NK-92 (cell line): ENCODE measurements around the gene CELSR1.
"Not testable (repeated sequence)": the region's sequence is repeated elsewhere in the genome, so short reads cannot be mapped to it uniquely, and the experiment has no call there.

Source experiments
- DNase-seq: peaks from one replicate; lab custom pipeline; 2025; ENCODE audit not compliant: unreplicated experiment; lab: John Stamatoyannopoulos, UW

The CELSR1 gene

GRCh38 chr22:46533070-46533833 lies 4.2 kb downstream of the CELSR1 start:
- no peak for DNase-seq

DNA sequence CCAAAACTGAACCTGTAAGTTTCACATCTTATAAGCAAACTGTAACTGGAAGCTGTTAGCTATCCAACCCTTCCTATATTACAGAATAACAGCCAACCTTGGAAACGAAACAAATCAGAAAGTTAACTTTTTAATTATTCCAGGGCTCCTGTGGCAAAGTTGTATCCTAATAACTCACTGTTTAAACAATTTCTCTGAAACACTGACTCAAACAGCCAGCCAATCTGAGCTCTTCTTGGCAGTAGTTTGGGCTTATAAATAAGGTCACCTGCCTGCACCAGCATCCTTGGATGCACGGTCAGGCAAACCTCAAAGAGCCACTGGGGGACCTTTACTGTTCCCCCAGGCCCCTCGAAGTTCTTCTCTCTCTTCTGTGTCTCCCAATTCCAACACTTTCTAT lies 5.0 kb downstream of the CELSR1 start:
- DNase-seq, result no peak

DNA sequence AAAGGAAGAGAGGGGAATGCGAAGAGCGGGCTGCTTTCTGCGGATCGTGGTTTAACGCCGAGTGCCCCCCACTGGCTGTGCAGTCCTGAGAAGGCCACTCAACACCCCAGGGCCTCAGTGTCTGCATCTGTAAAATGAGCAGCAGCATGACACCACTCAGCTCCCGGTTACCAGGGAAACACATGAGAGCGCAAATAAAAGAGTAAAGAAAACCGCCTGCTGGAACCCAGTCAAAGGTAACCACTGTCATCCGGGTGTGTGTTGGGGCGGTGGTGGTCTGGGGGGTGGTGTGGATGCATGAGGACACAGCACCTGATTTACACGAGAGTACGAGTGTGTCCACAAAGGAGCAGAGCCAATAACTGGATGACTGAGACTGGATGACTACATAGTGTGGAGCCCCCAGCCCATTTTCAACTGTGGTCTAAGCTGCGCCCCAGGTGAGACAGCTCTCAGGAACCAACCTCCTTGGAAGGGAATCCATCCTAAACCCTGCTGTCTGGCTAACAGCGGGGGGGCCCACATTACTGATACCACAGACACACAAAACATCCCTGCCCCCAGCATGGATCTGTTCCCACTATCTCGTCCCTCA lies 5.7 kb downstream of the CELSR1 start:
- DNase-seq, result no peak

DNA sequence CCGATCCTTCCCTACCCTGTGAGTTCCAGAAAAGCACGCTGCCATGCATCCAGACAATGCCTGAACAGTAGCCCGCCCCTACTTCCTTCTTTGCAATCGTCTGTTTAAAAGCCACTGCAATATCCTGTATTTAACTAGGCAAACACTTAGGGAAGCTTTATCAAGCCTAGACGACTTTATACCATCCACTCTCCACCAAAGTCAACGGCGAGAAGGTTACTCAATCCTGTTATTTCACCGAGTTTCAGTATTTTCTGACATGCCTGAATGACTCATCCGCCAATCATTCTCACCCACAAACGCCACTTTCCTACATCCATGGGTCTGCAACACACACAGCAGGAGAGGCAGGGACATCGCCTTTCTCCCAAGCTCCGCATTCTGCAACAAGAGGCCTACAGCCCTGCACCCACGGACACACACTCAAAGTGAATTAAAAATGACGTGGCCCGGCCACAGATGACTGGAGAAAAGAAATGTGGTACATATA lies 9.3 kb downstream of the CELSR1 start:
- no peak for DNase-seq

DNA sequence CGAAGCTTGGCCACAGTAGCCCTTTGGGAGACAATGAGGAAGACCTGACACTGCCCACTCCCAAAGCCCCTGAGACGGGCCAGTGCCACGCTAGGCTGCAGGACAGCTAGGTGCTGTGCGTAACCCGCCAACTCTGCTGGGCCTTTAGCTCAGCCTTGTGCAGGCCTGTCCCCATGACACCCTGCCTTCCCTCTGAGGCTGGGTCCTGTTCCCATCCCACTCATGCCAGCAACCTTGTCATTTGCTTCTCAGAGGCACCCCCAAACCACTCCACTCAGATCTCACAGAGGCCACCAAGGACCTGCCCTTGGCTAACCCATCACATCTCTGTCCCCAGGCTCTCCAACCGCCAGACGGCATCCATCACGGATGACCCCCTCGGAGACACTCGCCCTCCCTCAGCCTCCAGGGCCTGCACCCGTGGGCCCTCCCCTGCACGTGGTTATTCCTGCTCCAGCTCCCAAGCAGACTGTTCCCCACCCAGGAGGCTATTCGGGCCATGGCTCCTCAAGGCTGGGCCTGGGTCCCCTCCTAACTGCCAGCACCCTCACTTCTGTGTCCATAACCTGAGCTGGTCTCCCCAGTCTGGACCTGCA lies 11.1 kb downstream of the CELSR1 start:
- no peak for DNase-seq

DNA sequence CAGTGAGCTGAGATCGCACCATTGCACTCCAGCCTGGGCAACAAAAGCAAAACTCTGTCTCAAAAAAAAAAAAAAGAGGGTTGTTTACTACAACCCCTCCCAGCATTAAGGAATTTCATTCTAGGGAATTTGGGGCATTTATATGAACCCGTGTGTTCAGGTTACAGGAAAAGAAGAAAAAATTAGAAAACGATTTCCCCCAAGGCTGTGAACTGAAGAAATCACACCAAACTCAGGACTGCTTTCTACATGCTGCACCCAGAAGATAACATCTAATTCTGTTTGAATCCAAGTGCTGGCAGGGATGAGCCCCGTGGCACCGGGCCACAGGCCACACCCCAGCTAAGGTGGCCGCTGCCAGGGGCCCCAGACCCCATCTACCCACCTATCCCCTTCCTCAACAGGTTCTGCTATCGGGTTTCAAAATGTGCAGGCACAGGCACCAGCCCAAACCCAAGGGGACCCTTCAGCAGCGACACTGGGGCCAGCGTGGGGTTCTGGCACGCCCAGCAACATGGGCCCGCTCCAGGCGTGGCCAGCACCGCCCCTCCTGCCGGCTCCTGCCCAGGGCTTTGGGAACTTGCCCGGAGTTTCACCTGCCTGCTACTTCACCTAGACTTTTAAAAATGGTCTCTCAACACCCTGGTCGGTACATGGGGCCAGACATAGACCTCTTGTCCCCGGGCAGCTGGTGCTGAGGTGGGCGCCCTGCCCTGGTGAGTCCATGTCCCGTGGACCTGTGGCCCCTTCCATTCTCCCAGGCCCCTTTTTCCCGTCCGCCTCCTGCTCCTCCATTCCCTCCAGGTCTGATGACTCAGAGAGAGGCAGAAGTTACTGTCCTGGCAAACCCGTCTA lies 11.8 kb downstream of the CELSR1 start:
- DNase-seq, result no peak

- no peak for DNase-seq
Measured at GRCh38 chr22:46524203-46524740, 13.1 kb downstream of the CELSR1 start.

GRCh38 chr22:46522797-46523196 lies 14.6 kb downstream of the CELSR1 start:
- no peak for DNase-seq

DNA sequence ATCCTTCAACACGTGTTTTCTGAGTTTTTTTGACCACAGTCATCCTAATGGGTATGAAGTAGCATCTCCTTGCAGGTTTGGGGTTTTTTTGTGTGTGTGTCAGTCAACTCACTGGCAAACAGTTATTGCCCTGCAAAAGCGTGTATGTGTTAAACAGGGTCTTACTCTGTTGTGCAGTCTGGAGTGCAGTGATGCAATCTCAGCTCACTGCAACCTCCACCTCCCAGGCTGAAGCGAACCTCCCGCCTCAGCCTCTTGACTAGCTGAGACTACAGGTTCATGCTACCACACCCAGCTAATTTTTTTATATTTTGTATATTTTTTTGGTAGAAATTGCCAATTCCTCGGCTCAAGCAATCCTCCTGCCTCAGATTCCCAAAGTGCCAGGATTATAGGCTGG lies 15.4 kb downstream of the CELSR1 start:
- no peak for DNase-seq

DNA sequence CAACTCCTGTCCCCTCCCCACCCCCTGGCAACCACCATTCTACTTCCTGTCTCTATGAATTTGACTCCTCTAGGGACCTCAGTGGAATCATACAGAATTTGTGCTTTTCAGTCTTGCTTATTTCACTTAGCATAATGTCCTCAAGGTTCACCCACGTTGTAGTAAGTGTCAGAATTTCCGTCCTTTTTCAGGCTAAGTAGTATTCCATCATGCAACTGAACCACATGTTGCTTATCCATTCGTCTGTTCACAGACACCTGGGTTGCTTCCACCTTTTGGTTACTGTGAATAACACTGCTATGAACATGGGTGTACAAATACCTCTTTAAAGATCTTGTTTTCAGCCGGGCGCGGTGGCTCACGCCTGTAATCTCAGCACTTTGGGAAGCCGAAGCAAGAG lies 16.5 kb downstream of the CELSR1 start:
- no peak for DNase-seq

DNA sequence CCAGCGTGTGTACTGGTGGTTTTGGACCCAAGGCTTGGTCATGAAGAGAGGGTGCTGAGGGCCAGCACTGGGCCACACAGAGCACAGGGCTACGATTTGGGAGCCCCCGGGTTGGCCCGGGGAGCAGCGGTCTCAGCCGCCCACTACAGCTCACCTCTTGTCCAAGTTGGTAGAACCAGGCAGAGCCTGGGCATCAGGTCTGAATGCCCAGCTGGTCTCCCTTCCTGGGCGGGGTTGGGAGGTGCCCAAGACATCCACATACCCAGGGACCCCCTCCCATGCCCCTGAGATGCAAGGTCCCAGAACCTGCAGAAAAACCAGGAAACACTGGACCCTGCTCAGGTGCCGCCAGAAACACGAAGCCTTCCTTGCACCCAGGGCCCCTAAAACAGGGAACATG lies 18.0 kb downstream of the CELSR1 start:
- no peak for DNase-seq

DNA sequence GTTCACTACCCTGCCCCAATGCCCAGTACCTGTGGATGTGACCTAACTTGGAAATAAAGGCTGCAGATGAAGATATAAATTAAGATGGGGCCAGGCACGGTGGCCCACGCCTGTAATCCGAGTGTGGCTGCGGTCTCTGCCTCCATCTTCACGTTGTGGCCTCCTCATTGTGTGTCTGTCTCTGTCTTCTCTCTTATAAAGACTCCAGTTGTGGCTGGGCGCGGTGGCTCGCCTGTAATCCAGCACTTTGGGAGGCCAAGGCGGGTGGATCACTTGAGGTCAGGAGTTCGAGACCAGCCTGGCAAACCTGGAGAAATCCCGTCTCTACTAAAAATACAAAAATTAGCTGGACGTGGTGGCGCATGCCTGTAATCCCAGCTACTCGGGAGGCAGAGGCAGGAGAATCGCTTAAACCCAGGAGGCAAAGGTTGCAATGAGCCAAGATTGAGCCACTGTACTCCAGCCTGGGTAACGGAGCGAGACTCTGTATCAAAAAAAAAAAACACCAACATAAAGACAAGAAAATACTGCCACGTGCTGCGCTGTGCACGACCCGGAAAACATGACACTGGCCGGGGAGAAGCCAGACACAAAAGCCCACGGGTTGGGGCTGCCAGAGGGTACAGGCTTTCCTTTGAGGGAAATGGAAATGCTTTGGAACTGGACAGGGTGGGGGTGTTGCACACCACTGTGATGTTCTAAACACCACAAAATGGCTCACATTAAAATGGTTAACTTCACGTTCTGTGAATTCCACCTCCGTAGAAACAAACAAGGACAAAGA lies 18.7 kb downstream of the CELSR1 start:
- DNase-seq, result no peak

DNA sequence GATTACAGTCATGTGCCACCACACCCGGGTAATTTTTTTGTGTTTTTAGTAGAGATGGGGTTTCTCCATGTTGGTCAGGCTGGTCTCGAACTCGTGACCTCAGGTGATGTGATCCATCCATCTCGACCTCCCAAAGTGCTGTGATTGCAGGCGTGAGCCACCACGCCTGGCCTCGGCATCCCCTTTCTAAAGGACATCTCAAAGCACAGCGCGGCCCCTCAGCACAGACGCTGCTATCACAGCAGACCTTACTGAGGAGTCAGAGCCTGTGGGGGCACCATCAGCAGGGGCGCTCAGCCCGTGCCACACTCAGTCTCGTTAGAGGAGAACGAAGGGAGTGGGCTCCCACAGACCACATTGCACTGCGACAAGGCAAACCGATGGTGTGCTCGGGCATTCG lies 19.4 kb downstream of the CELSR1 start:
- no peak for DNase-seq

DNA sequence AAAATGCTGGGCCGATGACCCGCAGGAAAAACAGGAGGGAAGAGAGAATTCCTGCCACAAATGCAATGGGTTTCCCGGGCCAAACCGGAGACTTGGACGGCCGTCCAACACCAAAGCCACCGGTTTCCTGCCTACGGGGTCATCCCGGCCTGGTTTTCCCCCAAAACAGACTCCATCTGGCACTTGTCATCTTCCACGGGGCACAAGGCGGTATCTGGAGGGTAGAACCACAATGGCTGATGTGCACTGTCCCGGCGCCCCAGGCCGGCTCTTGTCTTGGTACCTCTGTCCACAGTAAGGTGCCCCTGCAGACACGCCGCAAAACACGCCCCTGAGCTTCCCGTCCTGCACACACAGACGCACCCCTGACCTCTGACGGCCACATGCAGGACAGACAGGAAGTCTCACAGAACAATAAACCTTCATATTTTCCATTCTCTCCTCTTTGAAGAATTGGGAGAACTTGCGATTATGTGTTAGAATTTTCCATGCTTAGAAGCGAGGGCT lies 20.1 kb downstream of the CELSR1 start:
- no peak for DNase-seq

GRCh38 chr22:46516638-46517037 lies 20.8 kb downstream of the CELSR1 start:
- no peak for DNase-seq

DNA sequence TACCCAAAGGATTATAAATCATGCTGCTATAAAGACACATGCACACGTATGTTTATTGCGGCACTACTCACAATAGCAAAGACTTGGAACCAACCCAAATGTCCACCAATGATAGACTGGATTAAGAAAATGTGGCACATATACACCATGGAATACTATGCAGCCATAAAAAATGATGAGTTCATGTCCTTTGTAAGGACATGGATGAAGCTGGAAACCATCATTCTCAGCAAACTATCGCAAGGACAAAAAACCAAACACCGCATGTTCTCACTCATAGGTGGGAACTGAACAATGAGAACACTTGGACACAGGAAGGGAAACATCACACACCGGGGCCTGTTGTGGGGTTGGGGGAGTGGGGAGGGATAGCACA lies 21.3 kb downstream of the CELSR1 start:
- not testable (repeated sequence) for DNase-seq

GRCh38 chr22:46515208-46516111 lies 22.0 kb downstream of the CELSR1 start:
- no peak for DNase-seq

GRCh38 chr22:46514592-46515207 lies 22.7 kb downstream of the CELSR1 start:
- no peak for DNase-seq
